Hepatocyte (in vitro differentiated cells): ENCODE results near the gene AFAP1L2.

ENCODE experiments used
- EZH2 ChIP-seq: fragments of 200-600 bp; sonication (generic); IDR thresholded peaks from 2 replicates; pipeline ENCODE4 v1.6.1; 2016; ENCODE audit warnings: antibody characterized with exemption, mild to moderate bottlenecking, borderline replicate concordance
- EZH2phosphoT487 ChIP-seq: fragments of 200-600 bp; sonication (generic); IDR thresholded peaks from one replicate; pipeline ENCODE4 v1.6.1; 2018; ENCODE audit warnings: antibody characterized with exemption, mild to moderate bottlenecking, low read depth, moderate library complexity; ENCODE audit not compliant: unreplicated experiment, severe bottlenecking
- TF ChIP-seq, protein P1 (sequence below): fragments of 200-600 bp; sonication (generic); IDR thresholded peaks from 2 replicates; pipeline ENCODE4 v1.5.1; 2016; ENCODE audit warnings: antibody characterized with exemption, mild to moderate bottlenecking; ENCODE audit not compliant: poor library complexity

DNA sequence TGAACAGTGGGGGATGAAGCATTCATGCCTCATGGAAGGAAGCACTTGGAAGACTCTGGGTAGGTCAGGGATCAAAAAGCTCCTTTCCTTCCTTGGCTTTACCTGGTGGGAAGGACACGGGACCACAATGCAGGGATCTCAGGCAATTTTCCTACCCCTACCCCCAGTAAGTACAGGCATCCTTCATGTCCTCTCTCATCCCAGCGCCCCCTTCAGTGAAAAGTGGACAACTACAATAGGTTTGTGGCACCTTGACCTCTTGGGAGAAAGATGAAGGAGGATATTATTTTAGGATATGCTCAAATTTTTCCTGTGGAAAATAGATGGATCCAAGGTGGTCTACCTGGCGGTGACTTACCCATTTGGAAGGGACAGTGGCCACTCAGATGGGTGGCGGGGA lies 16.5 kb downstream of the AFAP1L2 start:
- TF ChIP-seq, protein P1, sequence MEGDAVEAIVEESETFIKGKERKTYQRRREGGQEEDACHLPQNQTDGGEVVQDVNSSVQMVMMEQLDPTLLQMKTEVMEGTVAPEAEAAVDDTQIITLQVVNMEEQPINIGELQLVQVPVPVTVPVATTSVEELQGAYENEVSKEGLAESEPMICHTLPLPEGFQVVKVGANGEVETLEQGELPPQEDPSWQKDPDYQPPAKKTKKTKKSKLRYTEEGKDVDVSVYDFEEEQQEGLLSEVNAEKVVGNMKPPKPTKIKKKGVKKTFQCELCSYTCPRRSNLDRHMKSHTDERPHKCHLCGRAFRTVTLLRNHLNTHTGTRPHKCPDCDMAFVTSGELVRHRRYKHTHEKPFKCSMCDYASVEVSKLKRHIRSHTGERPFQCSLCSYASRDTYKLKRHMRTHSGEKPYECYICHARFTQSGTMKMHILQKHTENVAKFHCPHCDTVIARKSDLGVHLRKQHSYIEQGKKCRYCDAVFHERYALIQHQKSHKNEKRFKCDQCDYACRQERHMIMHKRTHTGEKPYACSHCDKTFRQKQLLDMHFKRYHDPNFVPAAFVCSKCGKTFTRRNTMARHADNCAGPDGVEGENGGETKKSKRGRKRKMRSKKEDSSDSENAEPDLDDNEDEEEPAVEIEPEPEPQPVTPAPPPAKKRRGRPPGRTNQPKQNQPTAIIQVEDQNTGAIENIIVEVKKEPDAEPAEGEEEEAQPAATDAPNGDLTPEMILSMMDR = no peak
- no peak for TF ChIP-seq EZH2
- TF ChIP-seq EZH2phosphoT487 = no peak
